ENCODE results near the gene PIK3R5.
A peak's percentile ranks its signal among the peaks of the same experiment; 100 is the strongest.

PIK3R5 gene

DNA sequence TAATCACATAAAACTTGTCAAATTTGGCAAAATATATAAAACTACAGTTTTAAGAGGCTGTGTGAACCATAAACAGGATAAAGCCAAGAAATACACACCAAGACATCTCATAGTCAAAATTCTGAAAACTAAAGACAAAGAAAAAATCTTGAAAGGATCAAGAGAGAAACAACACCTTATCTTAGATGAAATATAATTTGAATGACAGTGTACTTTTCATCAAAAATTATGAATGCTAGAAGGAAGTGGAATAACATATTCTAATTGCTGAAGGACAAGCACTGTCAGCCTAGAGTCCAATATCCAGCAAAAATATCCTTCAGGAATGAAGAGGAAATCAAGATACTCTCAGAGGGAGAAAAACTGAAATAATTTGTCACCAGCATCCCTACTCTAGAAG lies 37.2 kb downstream of the PIK3R5 start:
- H3K27ac Mint-ChIP-seq = no peak overlapping the region
- H3K9me3 Mint-ChIP-seq = peaks cover 29% of the 10 kb centered on the region
- peaks cover 35% of the 10 kb centered on the region for H3K36me3 Mint-ChIP-seq (ENCODE audit: low read depth)
- H3K4me3 Mint-ChIP-seq = no peak overlapping the region
- no peaks in the 10 kb centered on the region for H3K27me3 Mint-ChIP-seq
- H3K4me1 Mint-ChIP-seq (ENCODE audit: low read depth) = peaks cover 36% of the 10 kb centered on the region

DNA sequence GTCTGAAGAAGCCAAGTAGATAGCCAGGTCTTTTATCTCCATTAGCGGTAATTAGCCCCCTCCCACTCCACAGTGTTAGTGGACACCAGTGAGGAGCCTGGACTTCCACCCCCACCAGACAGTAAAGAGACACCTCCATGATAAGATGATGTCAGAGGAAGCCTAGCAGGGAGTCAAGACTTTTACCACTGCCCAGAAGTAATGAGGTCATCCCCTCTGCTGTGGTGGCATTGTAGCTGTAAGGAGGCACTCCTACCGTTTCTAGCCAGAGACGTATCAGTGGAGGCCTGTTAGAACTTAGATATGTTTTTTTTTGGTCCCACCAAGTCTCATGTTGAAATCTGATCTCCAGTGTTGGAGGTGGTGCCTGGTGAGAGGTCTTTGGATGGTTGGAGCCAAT lies 38.1 kb downstream of the PIK3R5 start:
- H3K4me1 Mint-ChIP-seq (ENCODE audit: low read depth) = peaks cover 38% of the 10 kb centered on the region
- H3K9me3 Mint-ChIP-seq = peaks cover 33% of the 10 kb centered on the region
- no peak overlapping the region for H3K27ac Mint-ChIP-seq
- no peaks in the 10 kb centered on the region for H3K27me3 Mint-ChIP-seq
- no peak overlapping the region for H3K4me3 Mint-ChIP-seq
- peaks cover 35% of the 10 kb centered on the region for H3K36me3 Mint-ChIP-seq (ENCODE audit: low read depth)

DNA sequence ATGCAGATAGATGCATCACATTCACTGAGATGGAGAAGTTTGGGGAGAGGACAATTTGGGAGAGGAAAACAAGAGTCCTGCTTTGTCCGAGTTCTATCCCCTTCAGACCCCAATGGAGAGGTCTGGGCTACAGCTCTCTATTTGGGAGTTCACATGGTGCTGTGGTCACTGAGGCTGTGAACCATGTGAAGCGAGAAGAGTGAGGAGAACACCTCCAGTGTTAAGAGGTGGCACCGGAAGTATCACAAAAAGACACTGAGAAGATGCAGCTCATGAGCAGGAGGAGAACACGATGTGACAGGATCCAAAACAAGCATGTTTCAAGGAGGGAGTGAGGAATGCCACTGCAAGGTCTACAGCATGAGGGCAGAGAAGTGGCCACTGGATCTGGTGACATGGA lies 39.7 kb downstream of the PIK3R5 start:
- H3K27ac Mint-ChIP-seq = no peak overlapping the region
- H3K4me3 Mint-ChIP-seq = no peak overlapping the region
- peaks cover 24% of the 10 kb centered on the region for H3K36me3 Mint-ChIP-seq (ENCODE audit: low read depth)
- peaks cover 41% of the 10 kb centered on the region for H3K4me1 Mint-ChIP-seq (ENCODE audit: low read depth)
- H3K9me3 Mint-ChIP-seq = peaks cover 29% of the 10 kb centered on the region
- H3K27me3 Mint-ChIP-seq = no peaks in the 10 kb centered on the region

DNA sequence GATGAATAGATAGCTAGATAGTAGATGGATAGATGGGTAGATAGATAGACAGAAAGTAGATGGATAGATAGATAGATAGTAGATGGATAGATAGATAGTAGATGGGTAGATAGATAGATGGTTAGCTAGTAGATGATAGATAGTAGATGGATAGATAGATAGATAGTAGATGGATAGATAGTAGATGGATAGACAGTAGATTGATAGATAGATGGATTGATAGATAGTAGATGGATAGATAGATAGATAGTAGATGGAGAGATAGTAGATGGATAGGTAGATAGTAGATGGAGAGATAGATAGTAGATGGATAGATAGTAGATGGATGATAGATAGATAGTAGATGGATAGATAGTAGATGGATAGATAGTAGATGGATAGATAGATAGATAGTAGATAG lies 40.4 kb downstream of the PIK3R5 start:
- Mint-ChIP-seq H3K4me3 (no peak overlapping the region), H3K27me3 (no peaks in the 10 kb centered on the region), H3K4me1 (ENCODE audit: low read depth) (peaks cover 40% of the 10 kb centered on the region), H3K9me3 (peaks cover 28% of the 10 kb centered on the region), H3K36me3 (ENCODE audit: low read depth) (peaks cover 20% of the 10 kb centered on the region), H3K27ac (no peak overlapping the region)

DNA sequence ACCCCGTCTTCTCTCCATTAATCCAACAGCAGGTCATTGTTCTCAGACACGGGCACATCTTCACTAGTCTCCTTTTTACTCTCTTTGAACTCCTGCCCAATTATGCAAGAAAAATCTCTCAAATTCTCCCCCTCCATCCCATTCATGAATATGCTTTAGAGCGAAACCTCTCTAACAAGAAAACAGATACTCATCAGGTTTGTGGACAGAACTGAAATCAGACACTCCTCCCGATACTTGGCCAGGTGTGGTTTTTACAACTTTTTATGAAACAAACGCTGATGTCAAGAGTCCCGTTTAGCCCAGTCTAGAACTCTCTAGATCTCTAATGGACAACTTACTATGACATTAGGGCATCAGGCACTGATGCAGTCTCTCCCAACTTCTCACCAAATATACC lies 40.9 kb downstream of the PIK3R5 start:
- Mint-ChIP-seq H3K27ac (no peak overlapping the region), H3K9me3 (peaks cover 22% of the 10 kb centered on the region), H3K4me1 (ENCODE audit: low read depth) (peaks cover 40% of the 10 kb centered on the region)

DNA sequence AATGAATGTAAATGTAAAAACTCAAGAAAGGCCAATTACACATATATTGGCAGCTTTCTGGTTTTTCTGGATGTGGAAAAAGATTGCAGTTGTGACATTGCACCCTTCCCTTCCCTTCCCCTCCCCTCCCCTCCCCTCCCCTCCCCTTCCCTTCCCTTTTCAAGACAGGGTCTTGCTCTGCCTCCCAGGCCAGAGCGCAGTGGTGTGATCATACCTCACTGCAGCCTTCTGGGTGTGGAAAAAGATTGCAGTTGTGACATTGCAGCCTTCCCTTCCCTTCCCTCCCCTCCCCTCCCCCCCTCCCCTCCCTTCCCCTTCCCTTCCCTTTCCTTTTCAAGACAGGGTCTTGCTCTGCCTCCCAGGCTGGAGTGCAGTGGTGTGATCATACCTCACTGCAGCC lies 41.7 kb downstream of the PIK3R5 start:
- Mint-ChIP-seq H3K9me3 (peaks cover 17% of the 10 kb centered on the region), H3K27ac (no peak overlapping the region), H3K4me1 (ENCODE audit: low read depth) (peaks cover 47% of the 10 kb centered on the region), H3K4me3 (no peak overlapping the region), H3K36me3 (ENCODE audit: low read depth) (peaks cover 23% of the 10 kb centered on the region), H3K27me3 (no peaks in the 10 kb centered on the region)

More for the DNA sequence above, 40.9 kb downstream of the PIK3R5 start:
- no peak overlapping the region for H3K4me3 Mint-ChIP-seq
- peaks cover 20% of the 10 kb centered on the region for H3K36me3 Mint-ChIP-seq (ENCODE audit: low read depth)
- no peaks in the 10 kb centered on the region for H3K27me3 Mint-ChIP-seq

DNA sequence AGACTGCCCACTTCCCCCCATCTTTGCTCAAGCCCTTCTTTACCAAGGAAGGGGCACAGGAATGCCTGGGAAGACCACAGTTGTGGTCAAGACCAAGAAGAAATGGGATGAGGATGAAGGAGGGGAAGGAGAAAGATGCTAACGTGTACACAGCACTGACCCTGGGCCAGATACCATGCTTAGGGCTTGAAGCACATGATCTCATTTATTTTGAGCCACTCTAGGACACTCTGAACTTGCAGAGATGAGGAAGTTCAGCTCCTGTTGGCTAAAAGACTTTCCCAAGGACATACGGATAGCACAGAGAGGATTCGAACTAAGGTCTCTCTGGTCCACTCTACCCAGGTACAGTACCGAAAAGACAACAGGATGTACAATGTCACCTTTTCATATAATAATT lies 42.6 kb downstream of the PIK3R5 start:
- Mint-ChIP-seq H3K4me1 (ENCODE audit: low read depth) (peaks cover 48% of the 10 kb centered on the region), H3K27me3 (no peaks in the 10 kb centered on the region), H3K4me3 (peak overlapping the region; percentile 44), H3K36me3 (ENCODE audit: low read depth) (peaks cover 29% of the 10 kb centered on the region), H3K9me3 (peaks cover 8% of the 10 kb centered on the region), H3K27ac (peak overlapping the region; percentile 91)

DNA sequence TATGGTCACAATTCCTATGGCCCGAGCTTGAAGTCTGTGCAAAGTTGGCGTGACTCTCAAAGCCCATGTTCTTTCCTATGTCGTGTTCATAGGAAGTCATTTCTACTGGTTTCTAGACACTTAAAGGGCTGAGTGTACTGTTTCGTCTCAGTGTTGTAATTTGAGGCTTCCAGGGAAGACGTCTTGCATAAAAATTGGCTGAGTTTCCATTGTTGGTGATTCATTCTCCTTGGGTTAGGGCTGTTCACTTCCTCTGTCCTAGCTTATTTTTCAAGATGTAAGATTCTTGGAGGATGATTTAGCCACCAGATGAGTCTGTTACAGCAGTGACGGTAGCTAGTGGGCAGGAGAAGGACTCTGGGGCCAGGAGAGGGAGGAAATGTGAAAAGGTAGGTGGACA lies 43.1 kb downstream of the PIK3R5 start:
- Mint-ChIP-seq H3K4me3 (peak overlapping the region; percentile 44), H3K36me3 (ENCODE audit: low read depth) (peaks cover 33% of the 10 kb centered on the region), H3K27ac (peak overlapping the region; percentile 91), H3K4me1 (ENCODE audit: low read depth) (peaks cover 48% of the 10 kb centered on the region), H3K9me3 (peaks cover 8% of the 10 kb centered on the region), H3K27me3 (no peaks in the 10 kb centered on the region)

DNA sequence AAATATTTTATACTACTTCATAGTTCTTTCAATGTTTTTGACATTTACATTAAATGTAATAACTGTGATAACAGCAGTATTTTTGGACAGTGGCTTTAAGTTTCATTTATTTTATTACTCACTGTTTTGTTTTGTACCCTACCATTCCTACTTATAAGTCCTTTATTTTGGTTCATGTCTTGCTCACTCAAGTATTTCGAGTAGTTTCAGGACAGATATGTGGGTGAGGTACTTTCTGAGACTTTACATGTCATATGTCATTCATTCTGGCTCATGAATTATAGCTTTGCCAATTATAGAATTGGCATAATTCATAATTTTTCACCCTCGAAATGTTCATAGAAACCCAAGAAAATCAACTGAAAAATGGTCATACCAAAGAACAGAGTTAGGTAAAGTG lies 44.4 kb downstream of the PIK3R5 start:
- peaks cover 8% of the 10 kb centered on the region for H3K9me3 Mint-ChIP-seq
- H3K27me3 Mint-ChIP-seq = no peaks in the 10 kb centered on the region
- no peak overlapping the region for H3K4me3 Mint-ChIP-seq
- peaks cover 41% of the 10 kb centered on the region for H3K36me3 Mint-ChIP-seq (ENCODE audit: low read depth)
- no peak overlapping the region for H3K27ac Mint-ChIP-seq
- H3K4me1 Mint-ChIP-seq (ENCODE audit: low read depth) = peaks cover 60% of the 10 kb centered on the region

DNA sequence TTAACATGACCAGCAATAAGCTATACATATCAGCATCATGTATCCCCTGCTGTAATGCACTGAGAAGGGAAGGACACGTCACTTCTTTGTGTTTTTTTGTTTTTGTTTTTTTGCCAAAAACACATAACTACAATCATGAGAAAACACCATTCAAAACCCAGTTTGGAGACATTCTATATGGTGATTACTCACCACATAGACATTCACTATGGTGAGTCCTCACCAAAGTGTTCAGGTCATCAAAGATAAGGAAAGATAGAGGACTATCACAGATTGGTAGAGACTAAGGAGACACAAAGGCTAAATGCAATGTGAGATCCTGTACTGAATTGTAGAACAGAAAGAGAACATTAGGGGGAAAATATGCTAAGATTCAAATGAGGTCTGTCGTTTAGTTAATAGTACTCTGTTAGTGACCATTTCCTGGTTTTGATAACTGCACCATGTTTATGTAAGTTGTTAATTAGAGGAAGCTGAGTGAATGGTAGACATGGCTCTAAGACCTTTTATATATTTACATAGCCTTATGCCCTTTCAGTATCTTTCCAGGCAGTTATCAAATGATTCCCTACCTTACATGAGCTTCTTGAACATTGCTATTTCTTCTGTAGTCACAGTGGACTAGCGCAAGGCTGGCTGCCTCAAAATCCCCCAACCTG lies 46.6 kb downstream of the PIK3R5 start:
- H3K36me3 Mint-ChIP-seq (ENCODE audit: low read depth) = peaks cover 45% of the 10 kb centered on the region
- H3K27me3 Mint-ChIP-seq = no peaks in the 10 kb centered on the region
- no peak overlapping the region for H3K4me3 Mint-ChIP-seq
- no peak overlapping the region for H3K27ac Mint-ChIP-seq
- peaks cover 74% of the 10 kb centered on the region for H3K4me1 Mint-ChIP-seq (ENCODE audit: low read depth)
- peaks cover 8% of the 10 kb centered on the region for H3K9me3 Mint-ChIP-seq

DNA sequence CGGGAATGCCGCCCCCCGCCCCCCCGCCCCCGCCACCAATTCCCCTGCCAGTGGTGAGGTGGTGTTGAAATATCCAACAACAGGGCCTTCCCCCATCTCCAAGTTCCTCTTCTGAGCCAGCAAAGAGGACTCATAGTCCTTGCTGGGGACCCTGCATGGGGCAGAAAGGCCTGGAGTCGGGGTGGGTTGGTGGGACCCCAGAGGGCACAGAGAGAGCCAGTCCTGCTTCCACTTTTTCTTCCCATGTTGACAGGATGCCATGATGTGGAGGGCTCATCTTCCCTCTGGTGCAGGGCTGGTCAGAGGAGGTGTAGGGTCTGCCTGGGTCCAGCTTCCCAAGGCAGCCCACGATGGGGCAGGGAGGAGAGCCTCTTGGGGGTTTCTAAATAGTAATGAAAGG lies 49.0 kb downstream of the PIK3R5 start:
- peak overlapping the region; percentile 9 for H3K27ac Mint-ChIP-seq
- H3K27me3 Mint-ChIP-seq = no peaks in the 10 kb centered on the region
- H3K4me3 Mint-ChIP-seq = no peak overlapping the region
- peaks cover 64% of the 10 kb centered on the region for H3K4me1 Mint-ChIP-seq (ENCODE audit: low read depth)
- no peaks in the 10 kb centered on the region for H3K9me3 Mint-ChIP-seq
- H3K36me3 Mint-ChIP-seq (ENCODE audit: low read depth) = peaks cover 47% of the 10 kb centered on the region

DNA sequence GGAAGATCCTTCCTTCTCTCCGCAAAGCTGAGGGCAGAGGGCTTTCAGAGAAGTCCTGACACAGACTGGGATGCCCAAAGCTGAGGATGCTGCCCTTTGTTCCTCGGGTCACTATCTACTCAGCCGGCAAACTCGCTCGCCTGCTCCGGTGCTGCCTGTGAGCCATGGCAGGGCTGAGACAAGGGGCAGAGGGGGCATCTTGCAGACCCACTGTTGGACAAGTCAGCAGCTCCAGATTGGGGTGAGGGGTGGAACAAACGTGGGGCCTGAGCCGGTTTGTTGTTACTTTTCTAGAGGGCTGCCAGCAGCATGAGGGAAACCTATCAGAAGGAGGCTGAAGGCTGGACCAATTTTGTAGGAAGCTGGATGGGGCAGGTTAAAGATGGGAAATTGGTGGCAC lies 51.0 kb downstream of the PIK3R5 start:
- Mint-ChIP-seq H3K36me3 (ENCODE audit: low read depth) (peaks cover 55% of the 10 kb centered on the region), H3K4me1 (ENCODE audit: low read depth) (peaks cover 53% of the 10 kb centered on the region), H3K27me3 (no peaks in the 10 kb centered on the region), H3K4me3 (no peak overlapping the region), H3K27ac (peak overlapping the region; percentile 14), H3K9me3 (no peaks in the 10 kb centered on the region)

DNA sequence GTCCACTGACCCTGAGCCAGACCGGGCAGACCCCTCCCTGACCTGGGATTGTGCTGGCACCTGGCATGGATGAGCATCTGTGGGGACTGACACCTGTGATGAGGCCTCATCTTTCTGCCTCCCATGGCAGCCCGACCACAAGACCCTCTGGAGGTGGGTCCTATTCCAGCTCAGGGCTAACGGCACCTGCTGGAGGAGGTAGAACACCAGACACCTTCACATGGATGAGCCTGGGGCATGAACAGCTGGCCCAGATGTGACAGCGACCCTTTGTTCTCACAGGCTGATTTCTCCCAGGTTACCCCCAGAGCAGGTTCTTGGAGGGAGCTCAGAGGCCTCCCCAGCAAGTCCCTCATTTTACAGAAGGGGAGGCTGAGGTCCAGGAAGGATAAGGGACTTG lies 51.6 kb downstream of the PIK3R5 start:
- Mint-ChIP-seq H3K36me3 (ENCODE audit: low read depth) (peaks cover 52% of the 10 kb centered on the region), H3K9me3 (no peaks in the 10 kb centered on the region), H3K4me3 (no peak overlapping the region), H3K27me3 (no peaks in the 10 kb centered on the region), H3K4me1 (ENCODE audit: low read depth) (peaks cover 47% of the 10 kb centered on the region), H3K27ac (no peak overlapping the region)

DNA sequence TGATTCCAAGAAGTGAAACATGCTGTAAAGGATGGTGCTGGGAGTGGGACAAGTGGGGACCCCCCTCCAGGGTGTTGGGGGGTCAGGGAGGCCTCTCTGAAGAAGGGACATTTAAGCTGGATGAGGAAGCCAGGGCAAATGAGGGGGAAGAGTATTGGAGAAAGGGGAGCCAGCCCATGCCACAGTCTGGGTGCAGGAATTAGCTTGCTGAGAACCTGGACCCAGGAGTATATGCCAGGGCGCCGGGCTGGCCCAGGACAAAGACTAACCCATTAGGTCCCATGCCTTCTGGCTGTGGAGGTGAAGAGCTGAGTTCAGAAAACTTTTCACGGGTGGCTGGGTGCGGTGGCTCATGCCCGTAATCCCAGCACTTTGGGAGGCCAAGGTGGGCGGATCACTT lies 52.4 kb downstream of the PIK3R5 start:
- peaks cover 54% of the 10 kb centered on the region for H3K36me3 Mint-ChIP-seq (ENCODE audit: low read depth)
- H3K4me1 Mint-ChIP-seq (ENCODE audit: low read depth) = peaks cover 50% of the 10 kb centered on the region
- H3K27me3 Mint-ChIP-seq = no peaks in the 10 kb centered on the region
- no peaks in the 10 kb centered on the region for H3K9me3 Mint-ChIP-seq
- H3K4me3 Mint-ChIP-seq = no peak overlapping the region
- peak overlapping the region; percentile 34 for H3K27ac Mint-ChIP-seq

DNA sequence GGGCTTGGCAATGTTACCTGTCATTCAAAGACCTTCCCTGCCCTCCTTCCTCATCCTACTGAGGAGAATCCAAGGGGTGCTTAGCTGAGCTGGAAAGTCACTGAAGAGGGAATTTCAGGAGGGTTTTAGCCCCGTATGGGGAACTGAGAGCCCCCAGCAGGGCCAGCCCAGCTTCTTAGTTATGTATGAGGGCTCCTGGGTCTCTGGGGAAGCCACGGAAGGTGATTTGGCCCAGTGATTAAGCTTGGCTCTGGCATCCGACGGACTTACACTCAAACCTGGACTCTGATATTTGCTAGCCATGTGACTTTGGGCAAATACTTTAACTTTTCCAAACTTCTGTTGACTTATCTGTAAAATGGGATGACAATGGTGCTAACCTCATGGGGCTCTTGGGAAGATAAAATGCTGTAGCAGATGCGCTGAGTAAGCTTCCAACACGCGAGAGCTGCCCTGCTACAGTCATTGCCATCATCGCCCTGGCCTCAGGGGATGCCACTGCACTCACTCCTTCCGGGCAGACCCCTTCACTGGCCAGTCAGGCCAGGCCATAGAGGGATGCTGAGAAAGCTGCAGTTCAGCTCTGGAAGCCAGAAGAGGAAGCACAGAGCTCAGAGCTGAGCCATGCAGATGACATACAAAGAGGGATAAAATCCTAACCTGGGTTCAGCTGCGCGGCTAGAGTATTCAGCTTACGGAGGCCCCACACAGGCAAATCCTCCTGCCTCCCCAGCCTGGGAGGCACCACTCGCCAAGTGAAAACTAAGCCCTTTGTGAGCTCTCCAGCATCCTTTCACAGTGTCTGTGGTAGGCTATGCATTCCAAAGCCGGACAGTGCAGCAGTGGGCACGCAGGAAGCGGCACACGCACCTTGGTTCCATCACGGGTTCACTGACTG lies 53.2 kb downstream of the PIK3R5 start:
- H3K27ac Mint-ChIP-seq = peak overlapping the region; percentile 34
- peaks cover 52% of the 10 kb centered on the region for H3K4me1 Mint-ChIP-seq (ENCODE audit: low read depth)
- no peaks in the 10 kb centered on the region for H3K27me3 Mint-ChIP-seq
- H3K9me3 Mint-ChIP-seq = no peaks in the 10 kb centered on the region
- no peak overlapping the region for H3K4me3 Mint-ChIP-seq
- H3K36me3 Mint-ChIP-seq (ENCODE audit: low read depth) = peaks cover 52% of the 10 kb centered on the region
